ENCODE data around the gene ORAI2. TPM values are rescaled to one million over a fixed set of nuclear protein-coding genes. Genes with fewer than 3 reads are reported as not detected.

Gene ORAI2
- total RNA-seq, 4 donors from 2014 or later, result 6.2 to 16.0 (median 12.3) TPM

DNA sequence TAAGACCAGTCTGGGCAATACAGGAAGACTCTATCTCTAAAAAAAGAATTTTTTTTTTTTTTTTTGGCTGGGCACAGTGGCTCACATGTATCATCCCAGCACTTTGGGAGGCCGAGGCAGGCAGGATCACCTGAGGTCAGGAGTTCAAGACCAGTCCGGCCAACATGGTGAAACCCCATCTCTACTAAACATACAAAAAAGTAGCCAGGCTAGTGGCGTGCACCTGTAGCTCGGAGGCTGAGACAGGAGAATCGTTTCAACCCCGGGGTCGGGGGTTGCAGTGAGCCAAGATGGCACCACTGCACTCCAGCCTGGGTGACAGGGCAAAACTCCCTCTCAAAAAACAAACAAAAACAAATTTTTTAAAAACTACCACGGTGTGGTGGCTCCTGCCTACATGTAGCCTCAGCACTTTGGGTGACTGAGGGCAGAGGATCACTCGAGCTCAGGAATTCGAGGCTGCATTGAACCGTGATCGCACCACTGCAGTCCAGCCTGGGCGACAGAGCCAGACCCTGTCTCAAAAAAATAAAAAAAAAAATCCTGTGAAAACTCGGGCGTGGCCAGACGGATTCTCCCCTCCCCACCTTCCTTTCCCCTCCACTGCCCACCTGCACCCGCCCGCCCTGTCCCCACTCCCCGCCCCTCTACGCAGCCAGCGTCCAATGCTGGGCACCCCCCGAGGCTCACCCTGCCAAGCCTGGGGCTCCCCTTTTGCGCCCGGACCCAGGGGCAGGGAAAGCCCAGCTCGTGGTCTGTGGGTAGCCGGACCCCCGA, 745 bp upstream of the ORAI2 start:
- no peak for DNase-seq (ENCODE audit: extremely low spot score)
- peak overlapping the region; percentile 82 to 90 (median 87) for H3K4me3 ChIP-seq
- no peaks in the 10 kb centered on the region for H3K9me3 ChIP-seq
- peaks cover 14 to 34% (median 30%) of the 10 kb centered on the region in 4 donors for H3K4me1 ChIP-seq
- WGBS, result 50% methylated on average over 20 of the region's 27 CpGs
- H3K27ac ChIP-seq (replicated peaks in 1 of 4), result peak overlapping the region; percentile 42 to 74 (median 68)
- TF ChIP-seq POLR2A (IDR thresholded peaks at IDR 0.05; ENCODE audit: low read depth), result no peak
- TF ChIP-seq CTCF (IDR thresholded peaks at IDR 0.05), result no peak
- TF ChIP-seq POLR2AphosphoS5 (IDR thresholded peaks at IDR 0.05), result no peak
- TF ChIP-seq EP300 (IDR thresholded peaks at IDR 0.05), result no peak
- intact Hi-C loops (cut with DNase I), result no loop called here
- no peaks in the 10 kb centered on the region for H3K27me3 ChIP-seq
- peaks cover 0 to 12% (median 3%) of the 10 kb centered on the region in 4 donors for H3K36me3 ChIP-seq

DNA sequence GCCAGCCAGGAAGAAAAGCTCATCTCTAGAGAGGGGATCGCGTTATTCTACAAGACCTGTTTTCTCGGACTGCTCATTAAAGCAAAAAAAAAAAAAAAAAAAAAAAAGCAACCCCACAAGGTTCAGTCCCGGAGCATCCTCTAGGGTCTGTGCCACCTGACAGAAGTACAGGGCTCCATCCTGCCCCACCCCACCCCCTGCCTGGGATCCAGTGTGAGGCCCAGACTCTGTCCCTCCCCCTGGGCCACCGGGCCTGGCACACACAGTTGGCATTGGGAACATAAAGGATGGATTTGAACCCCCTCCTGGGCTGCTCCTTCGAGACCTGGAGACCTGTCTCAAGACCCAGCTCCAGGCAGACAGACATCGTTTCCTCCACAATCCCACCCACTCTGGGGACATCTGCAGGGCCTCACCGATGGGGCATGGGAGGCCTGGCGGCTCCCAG, 688 bp downstream of the ORAI2 start:
- 11% methylated on average over 6 of the region's 9 CpGs for WGBS
- peak overlapping the region in 3 of 4 donors; percentile 68 to 74 (median 69) for H3K27ac ChIP-seq (replicated peaks in 1 of 4)

GRCh38 chr7:102436118-102436517, 2.7 kb downstream of the ORAI2 start:
- WGBS, result 91% methylated on average over 10 of the region's 10 CpGs
- TF ChIP-seq CTCF (IDR thresholded peaks at IDR 0.05) (no peak), EP300 (IDR thresholded peaks at IDR 0.05) (no peak), POLR2AphosphoS5 (IDR thresholded peaks at IDR 0.05) (no peak), POLR2A (IDR thresholded peaks at IDR 0.05; ENCODE audit: low read depth) (no peak)
- no peak for DNase-seq (ENCODE audit: extremely low spot score)

More for the DNA sequence above, 688 bp downstream of the ORAI2 start:
- Histone ChIP-seq H3K4me1 (peaks cover 14 to 34% (median 30%) of the 10 kb centered on the region in 4 donors), H3K36me3 (peaks cover 0 to 8% (median 4%) of the 10 kb centered on the region in 4 donors), H3K4me3 (peak overlapping the region; percentile 82 to 90 (median 87)), H3K9me3 (no peaks in the 10 kb centered on the region), H3K27me3 (no peaks in the 10 kb centered on the region)
- DNase-seq (ENCODE audit: extremely low spot score), result no peak
- intact Hi-C loops (cut with DNase I), result no loop called here
- TF ChIP-seq CTCF (IDR thresholded peaks at IDR 0.05) (no peak), POLR2A (IDR thresholded peaks at IDR 0.05; ENCODE audit: low read depth) (no peak), EP300 (IDR thresholded peaks at IDR 0.05) (no peak)

DNA sequence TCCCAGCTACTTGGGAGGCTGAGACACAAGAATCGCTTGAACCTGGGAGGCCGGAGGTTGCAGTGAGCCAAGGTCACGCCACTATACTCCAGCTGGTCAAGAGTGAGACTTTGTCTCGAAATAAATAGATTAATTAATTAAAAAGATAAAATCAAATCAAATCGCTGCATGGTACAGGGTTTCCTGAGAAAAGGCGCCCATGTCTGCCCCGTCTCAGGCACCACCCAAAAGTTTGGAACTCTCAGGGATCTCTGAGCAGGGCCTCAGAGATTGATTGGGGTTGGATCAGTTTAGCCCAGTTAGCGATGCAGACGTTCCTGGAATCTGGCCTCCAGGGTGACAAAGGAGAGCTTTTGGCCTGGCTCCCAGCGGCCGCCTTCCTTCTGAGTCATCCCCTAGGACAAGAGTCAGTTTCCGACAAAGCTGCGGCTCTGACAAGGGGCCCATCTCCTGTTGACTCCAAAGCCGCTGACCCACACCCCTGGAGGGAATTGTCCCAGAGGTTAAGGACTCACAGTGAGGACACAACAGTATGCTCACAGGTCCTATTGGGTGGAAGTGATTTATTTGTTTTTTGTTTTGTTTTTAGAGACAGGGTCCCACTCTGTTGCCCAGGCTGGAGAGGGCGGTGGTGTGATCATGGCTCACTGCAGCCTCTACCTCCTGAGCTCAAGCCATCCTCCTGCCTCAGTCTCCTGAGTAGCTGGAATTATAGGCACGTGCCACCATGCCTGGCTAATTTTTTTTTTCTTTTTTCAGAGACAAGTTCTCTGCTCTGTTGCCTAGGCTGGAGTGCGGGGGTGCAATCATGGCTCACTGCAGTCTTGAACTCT, 6.8 kb downstream of the ORAI2 start:
- 65% methylated on average over 16 of the region's 17 CpGs for WGBS
- intact Hi-C loops (cut with DNase I), result no loop called here
- Histone ChIP-seq H3K4me1 (peaks cover 0 to 10% (median 9%) of the 10 kb centered on the region in 4 donors), H3K27me3 (no peaks in the 10 kb centered on the region), H3K36me3 (peaks cover 3 to 27% (median 10%) of the 10 kb centered on the region in 4 donors), H3K4me3 (no peak overlapping the region), H3K9me3 (no peaks in the 10 kb centered on the region), H3K27ac (replicated peaks in 1 of 4) (peak overlapping the region in 2 of 4 donors; percentile 21 to 52)
- no peak for DNase-seq (ENCODE audit: extremely low spot score)
- TF ChIP-seq POLR2AphosphoS5 (IDR thresholded peaks at IDR 0.05) (peak; percentile 8 to 9), CTCF (IDR thresholded peaks at IDR 0.05) (no peak)

More at GRCh38 chr7:102436118-102436517, 2.7 kb downstream of the ORAI2 start:
- no peak overlapping the region for H3K4me3 ChIP-seq
- peaks cover 23 to 40% (median 36%) of the 10 kb centered on the region in 4 donors for H3K4me1 ChIP-seq
- no peak overlapping the region for H3K27ac ChIP-seq (replicated peaks in 1 of 4)
- no peaks in the 10 kb centered on the region for H3K27me3 ChIP-seq
- H3K36me3 ChIP-seq, result peaks cover 0 to 10% (median 4%) of the 10 kb centered on the region in 4 donors
- H3K9me3 ChIP-seq, result no peaks in the 10 kb centered on the region
- intact Hi-C loops (cut with DNase I), result no loop called here
